ENCODE measurements around the gene SHROOM3. TPM values are rescaled to one million over a fixed set of nuclear protein-coding genes. Genes with fewer than 3 reads are reported as not detected.

Gene SHROOM3
- total RNA-seq, 1 donor from 2014 or later: 42.7 TPM

DNA sequence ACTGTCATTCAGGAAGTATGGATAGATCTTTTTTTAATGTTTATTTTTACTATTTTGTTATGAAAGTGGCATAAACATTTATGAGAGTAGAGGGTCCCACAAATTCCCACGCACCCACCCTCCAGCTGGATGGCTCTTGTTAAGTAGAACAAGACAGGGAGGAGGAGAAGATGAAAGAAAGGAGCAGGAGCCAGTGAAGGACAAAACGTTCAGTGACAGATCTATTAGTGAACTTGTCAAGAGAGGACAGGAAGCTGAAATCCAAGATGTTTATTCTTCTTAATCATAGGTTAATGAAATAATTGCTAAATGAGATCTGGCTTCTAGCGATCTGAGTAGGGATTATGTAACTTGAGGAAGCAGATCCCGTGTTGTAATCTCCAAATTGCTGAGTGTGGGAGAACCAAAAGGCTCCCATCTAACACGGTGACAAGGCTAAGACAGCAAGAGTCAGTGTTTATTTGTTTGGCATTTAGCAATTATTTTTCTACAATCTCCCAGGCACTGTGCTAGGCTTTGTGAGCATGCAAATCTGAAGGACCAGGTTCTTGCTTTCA is 162.5 kb downstream of the SHROOM3 start:
- H3K4me1 Mint-ChIP-seq (ENCODE audit: low read depth): peaks cover 57% of the 10 kb centered on the region
- TF ChIP-seq CTCF (IDR thresholded peaks at IDR 0.05): no peak
- no peak overlapping the region for H3K27ac Mint-ChIP-seq (ENCODE audit: unreplicated experiment)
- H3K4me3 Mint-ChIP-seq (ENCODE audit: unreplicated experiment): no peak overlapping the region
- peaks cover 2% of the 10 kb centered on the region for H3K36me3 Mint-ChIP-seq (ENCODE audit: low read depth)
- H3K27me3 Mint-ChIP-seq (ENCODE audit: low read depth): no peaks in the 10 kb centered on the region
- H3K9me3 Mint-ChIP-seq (ENCODE audit: low read depth): peaks cover 2% of the 10 kb centered on the region
- DNase-seq (ENCODE audit: low spot score): no peak

GRCh38 chr4:76600447-76600846 is 165.4 kb downstream of the SHROOM3 start:
- peaks cover 55% of the 10 kb centered on the region for H3K4me1 Mint-ChIP-seq (ENCODE audit: low read depth)
- no peak for DNase-seq (ENCODE audit: low spot score)
- no peaks in the 10 kb centered on the region for H3K27me3 Mint-ChIP-seq (ENCODE audit: low read depth)
- H3K4me3 Mint-ChIP-seq (ENCODE audit: unreplicated experiment): no peak overlapping the region
- H3K36me3 Mint-ChIP-seq (ENCODE audit: low read depth): no peaks in the 10 kb centered on the region
- no peak overlapping the region for H3K27ac Mint-ChIP-seq (ENCODE audit: unreplicated experiment)
- no peaks in the 10 kb centered on the region for H3K9me3 Mint-ChIP-seq (ENCODE audit: low read depth)
- no peak for TF ChIP-seq CTCF (IDR thresholded peaks at IDR 0.05)

DNA sequence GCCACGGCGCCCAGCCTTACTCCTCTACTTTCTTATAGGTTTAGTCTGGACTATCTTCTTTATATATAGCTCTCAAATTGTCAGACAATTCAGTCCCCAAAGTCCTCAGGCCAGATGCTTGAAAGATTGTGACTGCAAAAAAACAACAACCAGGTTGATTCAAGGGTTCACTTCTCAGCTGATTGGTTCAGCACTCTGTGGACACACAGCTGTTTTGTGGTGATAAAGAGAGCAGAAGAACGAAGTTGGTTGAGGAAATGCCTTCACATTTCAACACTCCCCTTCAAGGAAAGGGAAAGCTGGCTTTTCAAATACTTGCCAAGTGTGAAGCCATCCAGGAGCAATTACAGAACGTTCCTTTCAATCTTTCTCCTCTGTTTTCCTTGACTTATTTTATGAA is 166.8 kb downstream of the SHROOM3 start:
- H3K4me3 Mint-ChIP-seq (ENCODE audit: unreplicated experiment): no peak overlapping the region
- DNase-seq (ENCODE audit: low spot score): no peak
- peaks cover 59% of the 10 kb centered on the region for H3K4me1 Mint-ChIP-seq (ENCODE audit: low read depth)
- H3K27me3 Mint-ChIP-seq (ENCODE audit: low read depth): no peaks in the 10 kb centered on the region
- peak overlapping the region; percentile 62 for H3K27ac Mint-ChIP-seq (ENCODE audit: unreplicated experiment)
- no peak for TF ChIP-seq CTCF (IDR thresholded peaks at IDR 0.05)
- H3K36me3 Mint-ChIP-seq (ENCODE audit: low read depth): no peaks in the 10 kb centered on the region
- no peaks in the 10 kb centered on the region for H3K9me3 Mint-ChIP-seq (ENCODE audit: low read depth)

- DNase-seq (ENCODE audit: low spot score): no peak
Observed at GRCh38 chr4:76605099-76605563, 170.1 kb downstream of the SHROOM3 start.

DNA sequence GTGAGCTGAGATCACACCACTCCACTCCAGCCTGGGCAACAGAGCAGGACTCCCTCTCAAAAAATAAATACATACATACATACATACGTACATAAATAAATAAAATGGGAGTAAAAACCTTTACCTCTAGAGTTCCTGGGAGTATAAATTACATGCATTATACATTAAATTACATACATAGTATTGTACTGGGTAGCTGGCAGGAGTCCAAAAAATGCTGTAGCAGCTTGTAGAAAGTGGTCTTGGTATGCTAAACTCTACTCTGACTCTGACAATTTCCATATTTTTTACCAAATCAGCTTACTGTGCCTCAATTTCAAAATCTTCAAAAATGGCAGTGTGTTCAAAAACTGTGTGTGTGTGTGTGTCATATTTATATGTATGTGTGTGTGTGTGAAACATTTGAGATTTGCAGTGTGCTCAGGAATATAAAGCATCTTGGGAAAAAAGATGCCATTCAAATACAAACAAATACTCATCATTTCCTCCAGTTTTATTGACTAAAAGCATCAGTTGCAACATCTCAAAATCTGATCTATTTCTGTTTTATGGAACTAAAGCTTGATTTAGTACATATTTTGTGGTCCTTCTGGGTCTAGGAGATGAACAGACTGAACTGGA is 171.7 kb downstream of the SHROOM3 start:
- DNase-seq (ENCODE audit: low spot score): no peak
- H3K4me1 Mint-ChIP-seq (ENCODE audit: low read depth): peaks cover 69% of the 10 kb centered on the region
- H3K36me3 Mint-ChIP-seq (ENCODE audit: low read depth): no peaks in the 10 kb centered on the region
- H3K4me3 Mint-ChIP-seq (ENCODE audit: unreplicated experiment): no peak overlapping the region
- H3K27ac Mint-ChIP-seq (ENCODE audit: unreplicated experiment): peak overlapping the region; percentile 78
- no peaks in the 10 kb centered on the region for H3K9me3 Mint-ChIP-seq (ENCODE audit: low read depth)
- no peaks in the 10 kb centered on the region for H3K27me3 Mint-ChIP-seq (ENCODE audit: low read depth)
- TF ChIP-seq CTCF (IDR thresholded peaks at IDR 0.05): no peak

More at GRCh38 chr4:76605099-76605563, 170.1 kb downstream of the SHROOM3 start:
- Mint-ChIP-seq H3K4me3 (ENCODE audit: unreplicated experiment) (no peak overlapping the region), H3K36me3 (ENCODE audit: low read depth) (no peaks in the 10 kb centered on the region), H3K27ac (ENCODE audit: unreplicated experiment) (peak overlapping the region; percentile 55), H3K9me3 (ENCODE audit: low read depth) (no peaks in the 10 kb centered on the region), H3K27me3 (ENCODE audit: low read depth) (no peaks in the 10 kb centered on the region), H3K4me1 (ENCODE audit: low read depth) (peaks cover 69% of the 10 kb centered on the region)
- no peak for TF ChIP-seq CTCF (IDR thresholded peaks at IDR 0.05)

All from chondrocyte (in vitro differentiated cells).